ENCODE results near the gene CAMTA1.

CAMTA1 gene

DNA sequence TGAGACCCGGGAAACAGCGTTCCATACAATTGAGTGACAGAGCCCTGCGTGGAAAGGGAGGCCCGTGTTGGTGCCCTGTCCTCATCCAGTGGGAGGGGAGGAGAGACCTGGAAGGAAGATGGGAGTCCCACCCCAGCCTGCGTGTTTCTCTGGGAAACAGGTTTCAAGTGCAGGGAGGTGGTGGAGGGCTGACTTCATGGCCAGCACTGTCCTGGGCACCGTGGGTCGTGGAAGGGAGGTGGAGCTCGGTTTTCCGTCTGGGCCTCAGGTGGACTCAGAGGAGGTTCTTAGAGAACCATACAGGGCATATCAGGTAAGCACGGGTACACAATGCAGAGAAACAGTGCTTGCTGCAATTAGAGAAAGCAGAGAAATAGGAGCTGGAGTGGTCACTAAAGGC lies 222.6 kb downstream of the CAMTA1 start:
- TF ChIP-seq, protein P1, sequence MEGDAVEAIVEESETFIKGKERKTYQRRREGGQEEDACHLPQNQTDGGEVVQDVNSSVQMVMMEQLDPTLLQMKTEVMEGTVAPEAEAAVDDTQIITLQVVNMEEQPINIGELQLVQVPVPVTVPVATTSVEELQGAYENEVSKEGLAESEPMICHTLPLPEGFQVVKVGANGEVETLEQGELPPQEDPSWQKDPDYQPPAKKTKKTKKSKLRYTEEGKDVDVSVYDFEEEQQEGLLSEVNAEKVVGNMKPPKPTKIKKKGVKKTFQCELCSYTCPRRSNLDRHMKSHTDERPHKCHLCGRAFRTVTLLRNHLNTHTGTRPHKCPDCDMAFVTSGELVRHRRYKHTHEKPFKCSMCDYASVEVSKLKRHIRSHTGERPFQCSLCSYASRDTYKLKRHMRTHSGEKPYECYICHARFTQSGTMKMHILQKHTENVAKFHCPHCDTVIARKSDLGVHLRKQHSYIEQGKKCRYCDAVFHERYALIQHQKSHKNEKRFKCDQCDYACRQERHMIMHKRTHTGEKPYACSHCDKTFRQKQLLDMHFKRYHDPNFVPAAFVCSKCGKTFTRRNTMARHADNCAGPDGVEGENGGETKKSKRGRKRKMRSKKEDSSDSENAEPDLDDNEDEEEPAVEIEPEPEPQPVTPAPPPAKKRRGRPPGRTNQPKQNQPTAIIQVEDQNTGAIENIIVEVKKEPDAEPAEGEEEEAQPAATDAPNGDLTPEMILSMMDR (conservative IDR thresholded peaks at IDR 0.05; ENCODE audit: low read depth, low read length), result no peak
- DNase-seq (ENCODE audit: low read depth), result no peak
- H3K4me3 ChIP-seq (ENCODE audit: low read length), result no peak overlapping the region

DNA sequence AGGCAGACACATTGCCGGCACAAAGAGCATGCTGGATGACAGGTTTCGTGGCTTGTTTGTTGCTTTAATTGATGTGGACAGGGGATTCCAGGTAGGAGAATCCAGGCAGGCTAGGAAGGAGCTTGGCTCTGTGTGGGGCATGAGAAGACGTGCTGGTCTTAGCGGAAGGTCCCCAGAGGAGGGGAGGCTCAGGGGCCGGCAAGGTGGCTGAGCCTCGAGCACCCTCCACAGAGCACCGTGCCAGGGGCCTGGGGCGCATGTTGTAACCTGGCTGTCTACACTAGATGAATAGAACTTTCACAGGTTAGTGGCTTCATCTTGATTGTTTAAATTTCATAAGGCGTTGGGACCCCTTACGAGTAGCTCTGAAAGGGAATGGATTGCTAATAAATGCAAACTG lies 223.1 kb downstream of the CAMTA1 start:
- DNase-seq (ENCODE audit: low read depth), result no peak
- TF ChIP-seq, protein P1 (conservative IDR thresholded peaks at IDR 0.05; ENCODE audit: low read depth, low read length), result no peak
- no peak overlapping the region for H3K4me3 ChIP-seq (ENCODE audit: low read length)

GRCh38 chr1:7008975-7009740 lies 223.9 kb downstream of the CAMTA1 start:
- no peak overlapping the region for H3K4me3 ChIP-seq (ENCODE audit: low read length)
- TF ChIP-seq, protein P1 (conservative IDR thresholded peaks at IDR 0.05; ENCODE audit: low read depth, low read length), result no peak
- DNase-seq (ENCODE audit: low read depth), result no peak

DNA sequence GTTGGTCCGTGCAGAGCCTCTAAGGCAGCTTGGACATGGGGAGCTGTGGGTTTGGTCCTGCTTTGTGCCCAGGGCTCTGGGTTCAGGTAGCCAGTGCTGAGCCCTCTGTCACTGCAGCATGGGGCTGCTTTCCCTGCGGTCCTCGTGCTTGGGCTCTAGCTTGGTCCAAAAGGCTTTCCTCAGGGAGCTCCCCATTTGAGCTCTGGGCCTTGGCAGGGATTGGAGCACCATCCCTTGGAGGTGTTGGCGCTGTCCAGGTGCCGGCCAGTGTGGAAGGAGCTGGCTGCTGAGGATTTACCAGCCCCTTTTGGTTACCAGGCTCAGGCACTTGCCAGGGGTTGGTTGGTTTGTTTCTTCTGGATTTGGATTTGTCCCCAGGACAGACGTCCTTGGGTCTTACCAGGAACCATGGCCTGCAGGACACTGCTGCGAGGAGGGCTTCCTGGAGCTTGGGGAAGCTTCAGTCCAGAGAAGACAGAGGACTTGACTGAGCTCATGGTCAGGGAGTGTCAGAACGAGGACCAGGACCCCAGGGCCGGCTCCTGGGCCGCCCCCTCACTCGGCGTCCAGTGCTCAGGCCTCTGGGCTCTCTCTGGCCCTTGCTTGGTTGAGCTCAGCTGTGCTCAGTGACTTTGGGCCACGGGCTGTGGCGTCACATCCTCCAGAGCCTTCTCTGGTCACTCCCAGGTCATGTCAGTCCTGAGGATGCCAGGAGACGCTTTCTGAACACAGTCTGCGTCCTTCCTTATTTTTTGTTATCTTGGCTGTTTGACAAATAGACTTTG lies 224.7 kb downstream of the CAMTA1 start:
- TF ChIP-seq, protein P1 (conservative IDR thresholded peaks at IDR 0.05; ENCODE audit: low read depth, low read length), result no peak
- DNase-seq (ENCODE audit: low read depth), result no peak

DNA sequence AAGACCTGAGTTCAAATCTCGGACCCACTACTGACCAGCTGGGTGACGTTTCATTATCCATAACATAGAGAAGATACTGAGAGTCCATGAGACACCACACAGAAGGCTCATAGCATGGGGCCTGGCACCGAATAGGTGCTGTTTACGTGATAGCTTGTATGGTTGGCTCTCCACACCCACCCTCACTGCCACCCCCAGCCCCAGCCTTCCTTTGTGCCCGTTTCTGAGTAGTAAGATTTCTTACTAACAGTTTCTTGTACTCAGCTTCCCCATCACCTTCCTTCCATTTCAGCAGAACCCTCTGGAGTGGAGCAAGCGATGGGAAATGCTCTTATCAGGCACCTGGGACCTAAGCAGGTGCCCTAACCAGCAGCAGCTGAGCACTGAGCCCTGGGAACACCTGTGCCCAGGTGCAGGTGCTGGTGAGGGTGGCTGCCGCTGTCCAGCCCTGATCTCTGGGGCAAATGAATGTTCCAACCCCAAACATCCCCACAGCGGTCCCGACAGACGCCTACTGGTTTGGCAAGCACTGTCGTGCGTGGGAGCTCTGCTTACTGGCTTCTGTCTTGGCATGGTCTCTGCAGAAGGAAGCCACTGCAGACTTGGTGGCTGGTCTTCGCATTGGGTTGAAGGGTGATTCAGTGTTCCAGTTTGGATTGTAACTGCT lies 225.4 kb downstream of the CAMTA1 start:
- TF ChIP-seq, protein P1 (conservative IDR thresholded peaks at IDR 0.05; ENCODE audit: low read depth, low read length), result no peak
- no peak overlapping the region for H3K4me3 ChIP-seq (ENCODE audit: low read length)
- DNase-seq (ENCODE audit: low read depth), result no peak

More for the DNA sequence above, 224.7 kb downstream of the CAMTA1 start:
- no peak overlapping the region for H3K4me3 ChIP-seq (ENCODE audit: low read length)

DNA sequence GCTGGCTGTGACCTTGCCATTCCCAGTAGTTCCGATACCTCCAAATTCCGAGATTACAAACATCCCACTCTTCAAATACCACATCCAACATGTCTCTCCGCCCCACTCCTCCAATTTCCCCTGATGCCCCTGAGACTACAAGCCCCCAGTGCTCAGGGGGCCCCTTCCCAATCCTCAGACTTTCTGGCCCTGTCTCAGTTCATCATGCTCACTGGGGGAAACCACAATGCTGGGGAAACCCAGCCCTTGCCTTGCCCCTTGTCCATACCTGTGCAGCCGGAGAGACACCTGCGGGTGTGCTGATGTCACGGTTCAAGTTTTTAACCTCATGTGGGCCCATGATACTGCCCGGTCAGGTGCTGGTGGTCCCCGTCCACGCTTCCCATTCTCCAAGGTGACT lies 226.6 kb downstream of the CAMTA1 start:
- H3K4me3 ChIP-seq (ENCODE audit: low read length), result no peak overlapping the region
- TF ChIP-seq, protein P1 (conservative IDR thresholded peaks at IDR 0.05; ENCODE audit: low read depth, low read length), result no peak
- no peak for DNase-seq (ENCODE audit: low read depth)

Measured in retinal pigment epithelial cell (primary cell).